Breast epithelium (tissue), 4 donors: Measurements from ENCODE around the gene MTR. TPM values are rescaled to one million over a fixed set of nuclear protein-coding genes. Genes with fewer than 3 reads are reported as not detected.
"Not testable (repeated sequence)": the region's sequence is repeated elsewhere in the genome, so short reads cannot be mapped to it uniquely, and the experiment has no call there.

Experiments
- DNase-seq, 2 donors: peaks; one replicate each; pipeline ENCODE4 v3.0.0-alpha.2; 2019; ENCODE audit warnings: low spot score in 2 of 2
- H3K27ac ChIP-seq, 2 donors: fragments of 200-600 bp; sonication (generic) in 1 of 2; one replicate each; pipeline ENCODE4 v1.5.1; 2016 to 2019; ENCODE audit warnings: mild to moderate bottlenecking in 1 of 2
- H3K27me3 ChIP-seq, 2 donors: fragments of 200-600 bp; sonication (generic) in 1 of 2; one replicate each; pipeline versions ENCODE4 v1.5.1 to v1.6.0; 2017 to 2019; ENCODE audit warnings: control low read depth in 1 of 2, mild to moderate bottlenecking in 1 of 2
- H3K36me3 ChIP-seq: fragments of 200-600 bp; one replicate; pipeline ENCODE4 v1.5.1; 2019
- H3K4me1 ChIP-seq, 2 donors: fragments of 200-600 bp; sonication (generic); one replicate each; pipeline ENCODE4 v1.5.1; 2016 to 2019; ENCODE audit warnings: control low read depth in 1 of 2
- H3K4me3 ChIP-seq, 3 donors: fragments of 200-600 bp; sonication (generic); 1 replicate in 2 of 3; 2 replicates in 1 of 3; pipeline ENCODE4 v1.5.1; 2016 to 2019; ENCODE audit warnings: mild to moderate bottlenecking in 3 of 3, moderate library complexity in 2 of 3
- H3K9me3 ChIP-seq, 2 donors: fragments of 200-600 bp; sonication (generic) in 1 of 2; one replicate each; pipeline ENCODE4 v1.5.1; 2016 to 2019; ENCODE audit warnings: control low read depth in 1 of 2
- POLR2A ChIP-seq: fragments of 450-650 bp; IDR thresholded peaks from one replicate; pipeline ENCODE4 v1.6.1; 2016; ENCODE audit warnings: antibody characterized with exemption, mild to moderate bottlenecking, moderate library complexity
- POLR2AphosphoS5 ChIP-seq, 3 donors: sonication (generic); formaldehyde crosslinking; IDR thresholded peaks; one replicate each; pipeline ENCODE4 v1.6.1; 2017; ENCODE audit warnings: antibody characterized with exemption in 3 of 3
- intact Hi-C: fragments of 100-400 bp; cut with DNase I; formaldehyde crosslinking; loops from one replicate; pipeline ENCODE4 v1.15.1; 2023; ENCODE audit warnings: low total_unique reads
- total RNA-seq, 3 donors: library from RNA; depleted of rRNA; stranded (reverse); fragments of >200 nt; gene quantifications; one replicate each; pipeline ENCODE4 v1.1.0, GENCODE V29; 2016
- TF ChIP-seq, protein P1 (sequence below), 3 donors: fragments of 450-650 bp; IDR thresholded peaks; one replicate each; pipeline ENCODE4 v1.5.1; 2016 to 2017; ENCODE audit warnings: antibody characterized with exemption in 3 of 3, mild to moderate bottlenecking in 3 of 3, moderate library complexity in 3 of 3

The MTR gene
- total RNA-seq, 3 donors from 2014 or later = 30.5 to 32.3 (median 31.7) TPM

DNA sequence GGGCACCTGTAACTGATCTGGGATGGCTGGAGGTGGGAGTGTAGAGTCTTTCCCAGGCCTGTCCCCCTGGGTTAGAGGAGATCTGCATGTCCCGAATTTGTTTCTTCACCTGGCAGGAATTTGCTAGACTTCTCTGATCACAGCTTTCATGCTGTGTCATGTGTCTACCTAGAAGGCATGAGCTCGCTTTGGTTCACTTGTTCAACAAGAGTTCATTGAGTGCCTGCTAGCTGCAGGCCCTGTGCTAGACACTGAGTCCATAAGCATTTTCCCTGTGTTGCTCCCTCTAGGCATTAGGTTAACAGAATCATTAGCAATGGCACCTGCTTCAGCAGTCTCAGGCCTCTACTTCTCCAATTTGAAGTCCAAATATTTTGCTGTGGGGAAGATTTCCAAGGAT, 101.6 kb downstream of the MTR start:
- H3K4me3 ChIP-seq = no peak overlapping the region
- H3K27ac ChIP-seq = no peak overlapping the region
- intact Hi-C loops = no loop called here
- TF ChIP-seq POLR2A (no peak), POLR2AphosphoS5 (IDR thresholded peaks at IDR 0.05) (no peak)
- TF ChIP-seq, protein P1, sequence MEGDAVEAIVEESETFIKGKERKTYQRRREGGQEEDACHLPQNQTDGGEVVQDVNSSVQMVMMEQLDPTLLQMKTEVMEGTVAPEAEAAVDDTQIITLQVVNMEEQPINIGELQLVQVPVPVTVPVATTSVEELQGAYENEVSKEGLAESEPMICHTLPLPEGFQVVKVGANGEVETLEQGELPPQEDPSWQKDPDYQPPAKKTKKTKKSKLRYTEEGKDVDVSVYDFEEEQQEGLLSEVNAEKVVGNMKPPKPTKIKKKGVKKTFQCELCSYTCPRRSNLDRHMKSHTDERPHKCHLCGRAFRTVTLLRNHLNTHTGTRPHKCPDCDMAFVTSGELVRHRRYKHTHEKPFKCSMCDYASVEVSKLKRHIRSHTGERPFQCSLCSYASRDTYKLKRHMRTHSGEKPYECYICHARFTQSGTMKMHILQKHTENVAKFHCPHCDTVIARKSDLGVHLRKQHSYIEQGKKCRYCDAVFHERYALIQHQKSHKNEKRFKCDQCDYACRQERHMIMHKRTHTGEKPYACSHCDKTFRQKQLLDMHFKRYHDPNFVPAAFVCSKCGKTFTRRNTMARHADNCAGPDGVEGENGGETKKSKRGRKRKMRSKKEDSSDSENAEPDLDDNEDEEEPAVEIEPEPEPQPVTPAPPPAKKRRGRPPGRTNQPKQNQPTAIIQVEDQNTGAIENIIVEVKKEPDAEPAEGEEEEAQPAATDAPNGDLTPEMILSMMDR (IDR thresholded peaks at IDR 0.05) = no peak
- H3K9me3 ChIP-seq = peaks cover 0 to 10% of the 10 kb centered on the region in 2 donors
- no peaks in the 10 kb centered on the region for H3K4me1 ChIP-seq
- DNase-seq = no peak
- H3K27me3 ChIP-seq = no peaks in the 10 kb centered on the region
- peaks cover 7% of the 10 kb centered on the region for H3K36me3 ChIP-seq

DNA sequence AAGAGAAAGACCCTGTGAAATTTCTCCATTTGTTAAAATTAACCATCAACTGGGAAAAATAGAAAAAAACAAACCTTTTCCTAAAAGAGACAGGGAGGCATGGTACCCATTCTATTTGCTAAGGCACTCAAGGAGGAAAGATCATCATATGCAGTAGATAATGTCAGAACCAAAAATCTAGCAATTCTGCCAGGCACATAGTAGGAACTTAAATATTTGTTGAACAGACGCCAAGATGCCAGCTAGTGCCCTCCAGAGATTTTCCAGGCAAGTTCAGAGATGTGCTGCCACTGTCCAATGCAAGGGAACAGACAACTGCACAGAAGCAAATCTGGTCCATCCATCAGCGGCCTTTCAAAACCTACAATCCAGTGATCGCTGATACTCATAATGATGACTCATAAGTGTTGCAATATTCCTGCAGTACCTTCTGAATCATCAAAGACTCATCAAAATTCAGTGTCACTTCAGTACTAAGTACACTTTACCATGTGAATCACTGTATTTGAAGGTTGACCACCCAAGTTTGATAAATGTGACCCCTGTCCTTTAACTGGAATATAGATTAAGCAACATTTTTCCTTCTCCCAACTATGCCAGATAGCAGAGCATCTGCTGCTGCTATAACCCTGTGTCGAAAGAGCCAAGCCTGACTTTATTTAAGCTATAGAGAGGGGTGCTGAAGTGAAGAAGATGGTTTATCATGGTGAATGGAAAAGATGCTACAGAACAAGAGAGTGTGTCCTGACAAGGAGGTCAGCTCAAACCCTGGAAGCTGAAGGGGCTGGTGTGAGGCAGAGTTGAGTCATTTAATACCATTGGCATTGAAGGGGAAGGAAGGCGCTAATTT, 110.0 kb downstream of the MTR start:
- no peak overlapping the region for H3K4me3 ChIP-seq
- H3K9me3 ChIP-seq = peaks cover 0 to 13% of the 10 kb centered on the region in 2 donors
- H3K27ac ChIP-seq = no peak overlapping the region
- no peak for TF ChIP-seq POLR2AphosphoS5 (IDR thresholded peaks at IDR 0.05)
- no peak for TF ChIP-seq POLR2A
- TF ChIP-seq, protein P1 (IDR thresholded peaks at IDR 0.05) = no peak
- H3K36me3 ChIP-seq = no peaks in the 10 kb centered on the region
- no peaks in the 10 kb centered on the region for H3K4me1 ChIP-seq
- intact Hi-C loops = no loop called here
- DNase-seq = no peak
- no peaks in the 10 kb centered on the region for H3K27me3 ChIP-seq

DNA sequence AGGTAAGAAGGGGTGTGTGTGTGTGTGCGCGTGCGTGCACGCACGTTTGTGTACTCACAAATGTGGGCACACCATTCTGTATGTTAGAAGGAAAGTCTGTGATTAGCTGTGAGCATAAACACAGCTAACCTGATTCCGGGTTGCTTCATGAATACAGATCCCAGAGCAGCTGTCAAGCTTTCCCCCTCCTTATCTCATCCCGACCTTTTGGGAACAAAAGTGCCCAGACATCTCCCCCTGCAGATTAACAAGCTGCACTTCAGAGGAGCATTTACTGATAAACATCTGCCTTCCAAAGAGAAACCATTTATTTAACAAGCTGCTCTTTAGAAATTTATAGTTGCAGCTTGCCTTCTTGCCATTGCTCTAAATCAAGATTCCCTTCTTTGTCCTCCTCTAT, 112.1 kb downstream of the MTR start:
- no peaks in the 10 kb centered on the region for H3K4me1 ChIP-seq
- intact Hi-C loops = no loop called here
- H3K9me3 ChIP-seq = peaks cover 0 to 3% of the 10 kb centered on the region in 2 donors
- no peak overlapping the region for H3K4me3 ChIP-seq
- H3K27ac ChIP-seq = no peak overlapping the region
- no peaks in the 10 kb centered on the region for H3K36me3 ChIP-seq
- no peak for DNase-seq
- H3K27me3 ChIP-seq = no peaks in the 10 kb centered on the region
- TF ChIP-seq POLR2A = no peak
- TF ChIP-seq, protein P1 (IDR thresholded peaks at IDR 0.05) = no peak
- no peak for TF ChIP-seq POLR2AphosphoS5 (IDR thresholded peaks at IDR 0.05)

DNA sequence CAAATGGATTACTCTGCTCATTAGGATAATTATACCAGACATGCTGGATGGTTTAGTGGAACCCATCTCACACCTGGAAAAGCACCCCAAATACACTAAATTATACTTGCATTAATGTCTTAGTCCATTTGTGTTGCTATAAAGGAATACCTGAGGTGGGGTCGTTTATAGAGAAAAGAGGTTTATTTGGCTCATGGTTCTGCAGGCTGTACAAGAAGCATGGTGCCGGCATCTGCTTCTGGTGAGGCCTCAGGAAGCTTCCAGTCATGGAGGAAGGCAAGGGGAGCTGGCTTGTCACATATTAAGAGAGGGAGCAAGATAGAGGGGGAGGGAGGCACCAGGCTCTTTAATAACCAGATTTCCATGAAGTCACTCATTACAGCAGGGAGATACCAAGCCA, 113.6 kb downstream of the MTR start:
- Histone ChIP-seq H3K27me3 (no peaks in the 10 kb centered on the region), H3K36me3 (no peaks in the 10 kb centered on the region), H3K9me3 (peaks cover 0 to 3% of the 10 kb centered on the region in 2 donors), H3K4me3 (no peak overlapping the region), H3K27ac (no peak overlapping the region), H3K4me1 (no peaks in the 10 kb centered on the region)
- TF ChIP-seq POLR2AphosphoS5 (IDR thresholded peaks at IDR 0.05) = no peak
- intact Hi-C loops = no loop called here
- DNase-seq = no peak

DNA sequence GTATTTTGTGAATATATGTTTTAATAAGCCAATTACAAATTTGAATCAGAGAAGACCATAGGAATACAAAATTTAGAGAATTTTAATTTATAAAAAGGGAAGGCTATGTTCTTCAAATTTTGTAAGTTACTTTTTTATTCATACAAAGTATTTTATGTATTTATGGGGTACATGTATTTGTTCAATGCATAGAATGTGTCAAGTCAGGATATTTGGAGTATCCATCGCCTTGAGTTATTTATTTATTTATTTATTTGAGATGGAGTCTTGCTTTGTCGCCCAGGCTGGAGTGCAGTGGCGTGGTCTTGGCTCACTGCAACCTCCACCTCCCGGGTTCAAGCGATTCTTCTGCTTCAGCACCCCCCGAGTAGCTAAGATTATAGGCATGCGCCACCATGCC, 116.0 kb downstream of the MTR start:
- DNase-seq, H3K4me3 ChIP-seq, H3K27ac ChIP-seq, H3K9me3 ChIP-seq, H3K4me1 ChIP-seq, H3K27me3 ChIP-seq, intact Hi-C loops, H3K36me3 ChIP-seq: not testable (repeated sequence)

DNA sequence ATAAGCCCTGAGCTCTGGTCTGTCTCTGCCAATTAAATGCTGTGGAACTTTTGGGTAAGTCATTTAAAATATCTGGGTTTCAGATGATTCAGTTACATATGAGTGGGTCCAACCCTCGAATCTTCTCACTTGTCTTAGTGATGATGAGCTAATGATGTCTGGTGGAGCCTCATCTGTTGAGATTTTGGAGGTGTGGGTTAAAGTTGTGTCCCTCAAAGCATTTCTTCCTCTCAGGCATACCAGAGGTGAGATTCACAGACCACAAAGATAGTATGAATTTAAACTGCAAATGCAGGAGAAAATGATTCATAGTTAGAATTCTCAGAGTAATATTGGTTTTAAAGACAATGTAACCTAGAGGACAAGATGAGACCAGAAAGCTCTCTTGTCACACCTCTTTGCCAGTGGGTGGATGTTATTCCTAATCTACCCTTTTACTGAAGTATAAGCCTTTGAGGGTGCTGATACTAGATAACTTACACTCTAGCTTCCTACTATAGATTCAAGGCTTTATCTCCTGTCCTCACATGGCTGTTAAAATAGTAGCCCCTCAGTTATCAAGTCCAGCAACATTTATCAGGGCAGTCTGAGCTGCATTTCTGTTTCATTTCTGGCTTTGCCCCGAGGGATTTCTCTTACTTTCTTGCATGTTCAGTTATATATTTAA, 118.4 kb downstream of the MTR start:
- no peak for DNase-seq
- no peak overlapping the region for H3K4me3 ChIP-seq
- intact Hi-C loops = no loop called here
- no peak overlapping the region for H3K27ac ChIP-seq
- no peaks in the 10 kb centered on the region for H3K36me3 ChIP-seq
- no peaks in the 10 kb centered on the region for H3K4me1 ChIP-seq
- no peaks in the 10 kb centered on the region for H3K27me3 ChIP-seq
- TF ChIP-seq POLR2A (no peak), POLR2AphosphoS5 (IDR thresholded peaks at IDR 0.05) (no peak)
- TF ChIP-seq, protein P1 (IDR thresholded peaks at IDR 0.05) = no peak
- peaks cover 0 to 15% of the 10 kb centered on the region in 2 donors for H3K9me3 ChIP-seq
